Erythroblast (primary cell): ENCODE data around the gene WDR31.

Experiments
- GATA1 ChIP-seq: IDR thresholded peaks from 2 replicates; pipeline ENCODE4 v1.6.1; 2011; ENCODE audit warnings: low read depth, mild to moderate bottlenecking, control low read depth, low read length, moderate library complexity
- POLR2A ChIP-seq: IDR thresholded peaks from 2 replicates; pipeline ENCODE4 v1.6.1; 2011; ENCODE audit warnings: mild to moderate bottlenecking, low read length

- TF ChIP-seq POLR2A: no peak
- no peak for TF ChIP-seq GATA1
These were observed 12.3 kb upstream of the WDR31 start for GRCh38 chr9:113352411-113352810.
